Superior temporal gyrus (tissue), 1 donor: ENCODE data around the gene ANKRD33B.
"Not testable (repeated sequence)": the region's sequence is repeated elsewhere in the genome, so short reads cannot be mapped to it uniquely, and the experiment has no call there.

Source experiments
- DNase-seq: peaks from one replicate; pipeline ENCODE4 v3.0.0-alpha.2; 2016; ENCODE audit errors: extremely low spot score

Gene ANKRD33B

DNA sequence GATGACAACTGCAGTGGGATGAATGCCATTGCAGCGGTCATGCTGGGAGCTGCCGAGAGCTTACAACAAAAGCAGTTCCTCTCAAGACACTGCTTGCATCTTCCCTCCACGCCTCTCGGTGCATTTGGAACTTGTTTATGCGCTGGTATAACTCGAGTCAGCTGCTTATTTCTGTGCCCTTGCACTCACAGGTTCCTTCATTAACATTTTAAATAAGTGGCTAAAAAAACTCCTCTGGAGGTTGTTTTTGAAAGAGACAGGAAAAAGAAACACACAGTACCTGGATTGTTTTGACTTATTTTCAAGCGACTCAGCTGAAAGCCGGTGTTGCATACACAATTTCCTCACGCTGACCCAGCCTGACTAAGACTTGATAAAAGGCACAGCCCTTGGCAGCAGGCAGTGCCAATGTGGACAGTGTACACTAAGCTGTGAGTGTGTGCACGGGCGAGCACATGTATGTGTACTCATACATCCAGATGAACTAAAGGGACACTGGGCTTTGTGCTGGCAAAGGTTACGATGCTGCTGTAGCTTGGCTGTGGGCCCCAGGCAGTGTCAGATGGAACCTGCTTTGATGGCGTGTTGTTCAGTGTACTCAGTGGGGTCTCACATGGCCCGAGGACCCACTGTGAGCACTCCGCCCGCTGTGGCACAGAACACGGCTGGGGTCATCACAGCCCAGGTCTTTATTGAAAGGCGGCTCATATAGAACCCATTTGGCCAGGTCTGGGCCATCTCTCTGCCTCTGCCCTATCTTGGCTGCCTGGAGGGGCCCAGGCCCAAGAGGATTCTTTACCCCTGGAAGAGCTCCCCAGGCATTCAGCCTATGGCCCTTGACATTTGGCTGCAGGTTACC lies 92.3 kb downstream of the ANKRD33B start:
- DNase-seq: no peak

DNA sequence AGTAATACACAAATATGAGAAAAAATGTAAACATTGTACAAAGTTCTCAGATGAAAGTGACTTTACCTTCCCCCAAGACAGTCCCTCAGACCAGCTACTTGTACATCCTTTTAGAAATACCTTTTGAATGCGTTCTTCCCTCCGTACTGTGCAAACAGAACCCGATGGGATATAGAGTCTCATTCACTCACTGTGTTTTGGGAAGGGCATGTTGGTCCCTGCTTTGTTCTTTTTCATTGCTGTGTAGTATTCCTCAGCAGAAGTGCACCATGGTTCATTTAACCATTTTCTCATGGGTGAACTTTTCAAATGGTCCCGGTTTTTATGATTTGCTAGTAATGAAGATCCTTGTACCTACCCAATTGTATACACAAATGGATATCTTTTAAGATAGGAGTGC lies 94.4 kb downstream of the ANKRD33B start:
- DNase-seq: no peak

DNA sequence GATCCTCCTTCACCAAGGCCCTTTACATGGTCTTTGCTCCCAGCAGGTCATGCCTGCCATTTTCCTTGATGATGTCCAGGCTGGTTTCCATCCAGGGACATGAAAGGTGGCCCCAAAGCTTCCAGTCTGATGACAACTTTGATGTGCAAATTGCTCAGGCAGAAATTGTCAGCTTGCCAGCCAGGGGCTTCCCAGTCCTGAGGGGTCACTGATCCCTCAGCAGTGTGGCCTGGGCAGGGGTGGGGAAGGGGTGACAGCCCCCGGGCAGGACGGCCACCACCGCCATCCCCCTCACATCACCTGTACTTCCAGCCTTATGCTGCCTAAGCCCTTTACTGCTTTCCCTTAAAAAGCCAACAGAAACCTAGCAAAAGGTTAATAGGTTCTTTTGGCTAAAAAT lies 96.3 kb downstream of the ANKRD33B start:
- DNase-seq: no peak

DNA sequence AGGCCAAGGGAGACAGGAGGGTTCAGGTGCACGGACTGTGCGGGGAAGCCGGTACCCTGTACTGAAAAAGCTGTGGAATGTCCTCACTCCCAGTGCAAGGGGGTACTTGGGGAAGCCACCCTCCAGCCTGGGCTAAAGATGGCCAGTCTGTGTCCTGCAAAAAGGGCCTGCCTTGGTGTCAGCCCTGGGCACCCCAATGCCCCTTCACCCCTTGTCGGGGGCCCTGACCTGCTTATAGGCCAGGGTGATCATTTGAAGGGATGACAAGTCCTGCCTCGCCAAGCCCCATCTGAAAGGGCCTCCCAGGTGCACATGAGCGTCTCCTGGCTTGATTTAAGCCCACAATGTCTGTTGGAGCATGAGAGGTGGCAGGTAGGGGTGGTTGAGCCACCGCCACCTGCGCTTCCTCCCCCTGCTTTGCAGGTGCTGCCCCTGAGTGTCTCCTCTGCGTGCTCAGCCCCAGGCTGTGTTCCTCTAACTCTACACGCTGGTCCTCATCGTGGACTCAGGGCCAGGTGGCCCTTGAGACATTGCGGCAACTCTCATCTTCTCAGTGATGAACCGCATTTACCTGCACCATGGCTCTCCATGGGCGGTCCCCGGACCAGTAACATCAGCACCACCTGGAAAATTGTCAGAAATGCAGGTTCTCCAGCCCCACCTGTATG lies 97.0 kb downstream of the ANKRD33B start:
- DNase-seq: no peak

DNA sequence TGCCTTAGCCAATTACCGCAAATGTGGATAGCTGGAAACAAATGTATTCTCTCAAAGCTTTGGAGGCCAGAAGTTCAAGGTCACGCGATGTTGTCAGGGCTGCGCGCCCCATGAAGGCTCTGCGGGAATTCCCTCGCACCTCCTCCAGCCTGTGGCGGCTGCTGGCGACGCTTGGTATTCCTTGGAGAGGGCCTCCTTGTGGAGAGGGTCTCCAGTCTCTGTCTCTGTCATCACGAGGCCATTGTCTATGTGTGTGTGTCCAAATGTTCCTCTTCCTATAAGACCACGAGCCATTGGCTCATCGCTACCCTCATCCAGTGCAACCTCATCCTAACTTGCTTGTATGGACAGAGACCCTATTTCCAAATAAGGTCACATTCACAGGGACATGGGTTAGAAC lies 97.5 kb downstream of the ANKRD33B start:
- DNase-seq: no peak

DNA sequence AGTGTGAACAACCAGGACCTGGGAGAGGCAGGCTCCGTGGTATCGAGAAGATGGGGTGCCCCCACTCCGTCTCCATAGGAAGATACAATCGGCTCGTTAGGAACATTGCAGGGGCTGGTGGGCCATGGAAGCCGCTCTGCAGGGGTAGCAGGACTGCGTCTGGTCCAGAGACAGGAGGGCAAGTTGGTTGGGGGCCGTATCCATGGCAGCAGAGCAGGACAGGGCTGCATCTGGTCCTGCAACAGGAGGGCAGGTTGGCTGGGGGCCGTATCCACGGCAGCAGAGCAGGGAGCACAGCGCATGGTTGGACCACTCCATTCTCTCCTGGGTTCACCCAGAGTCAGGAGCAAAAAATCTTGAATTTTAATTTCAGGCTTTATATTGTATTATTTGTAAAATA lies 98.2 kb downstream of the ANKRD33B start:
- DNase-seq: no peak

DNA sequence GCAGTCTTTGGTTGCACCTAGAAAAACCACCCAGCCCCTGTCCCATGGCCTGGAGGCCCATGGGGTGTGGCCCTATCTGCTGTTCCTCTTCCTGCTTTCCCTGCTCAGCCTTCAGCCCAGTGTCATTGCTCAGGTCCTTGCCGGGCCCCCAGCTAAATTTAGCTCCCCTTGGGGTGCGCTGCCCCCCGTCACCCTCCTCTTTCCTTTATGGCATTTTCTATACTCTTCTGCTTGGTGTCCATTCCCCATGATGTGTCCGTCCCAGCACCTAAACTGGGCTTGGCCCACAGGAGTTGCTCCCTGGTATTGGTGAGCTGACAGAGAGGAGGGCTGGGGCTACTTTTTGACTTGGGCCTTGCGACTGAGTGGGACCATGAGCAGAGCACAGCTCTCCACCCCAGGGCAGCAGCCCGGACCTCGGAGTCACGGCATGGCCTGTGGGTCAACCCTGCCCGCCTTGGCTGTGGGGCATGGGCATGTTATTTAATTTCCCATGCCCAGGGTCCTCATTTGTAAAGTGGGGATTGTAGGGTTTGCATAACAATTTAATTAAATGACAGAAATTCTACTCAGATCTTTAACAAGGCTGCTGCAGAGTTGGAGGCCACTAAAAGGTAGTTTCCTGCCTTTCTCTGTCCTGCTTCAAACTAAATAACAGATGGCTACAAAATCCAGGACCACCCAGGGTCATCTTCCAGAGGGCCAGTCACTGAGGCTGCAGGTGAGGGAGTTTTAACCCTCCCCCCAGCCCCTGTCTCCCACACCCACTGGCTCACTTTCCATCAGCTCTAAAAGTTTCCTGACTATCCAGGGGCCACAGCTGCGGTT lies 99.0 kb downstream of the ANKRD33B start:
- DNase-seq: no peak

DNA sequence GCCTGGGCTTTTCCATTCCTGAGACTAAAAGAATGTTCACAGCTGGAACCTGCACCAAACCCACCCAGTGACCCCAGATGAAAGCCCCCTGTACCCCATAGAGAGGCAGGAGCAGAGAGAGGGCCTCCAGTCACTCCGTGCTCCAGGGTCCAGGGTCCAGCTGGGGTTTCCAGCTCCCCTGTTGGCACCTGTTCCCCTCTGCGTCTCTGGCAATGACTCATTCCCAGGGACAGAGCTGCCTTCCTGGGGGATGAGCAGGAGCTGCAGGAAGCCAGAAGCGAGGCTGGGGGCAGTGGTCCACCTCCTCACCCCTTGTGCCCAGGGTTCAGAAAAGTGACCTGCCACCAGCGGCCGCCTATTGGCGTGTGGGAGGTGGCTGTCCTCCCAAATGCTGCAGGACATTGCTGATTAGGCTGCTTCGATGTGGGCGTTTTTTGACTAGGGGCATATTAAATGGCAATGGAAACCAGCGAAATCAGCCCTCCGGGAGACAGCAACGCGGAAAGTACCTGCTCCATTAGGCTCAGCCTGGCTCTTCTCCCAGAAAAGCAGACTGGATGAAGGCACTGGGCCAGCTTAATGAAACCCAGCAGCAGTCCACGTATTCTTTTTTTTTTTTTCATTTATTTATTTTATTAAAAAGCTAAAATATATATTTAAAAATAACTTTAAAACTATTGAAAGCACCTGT lies 99.8 kb downstream of the ANKRD33B start:
- no peak for DNase-seq

DNA sequence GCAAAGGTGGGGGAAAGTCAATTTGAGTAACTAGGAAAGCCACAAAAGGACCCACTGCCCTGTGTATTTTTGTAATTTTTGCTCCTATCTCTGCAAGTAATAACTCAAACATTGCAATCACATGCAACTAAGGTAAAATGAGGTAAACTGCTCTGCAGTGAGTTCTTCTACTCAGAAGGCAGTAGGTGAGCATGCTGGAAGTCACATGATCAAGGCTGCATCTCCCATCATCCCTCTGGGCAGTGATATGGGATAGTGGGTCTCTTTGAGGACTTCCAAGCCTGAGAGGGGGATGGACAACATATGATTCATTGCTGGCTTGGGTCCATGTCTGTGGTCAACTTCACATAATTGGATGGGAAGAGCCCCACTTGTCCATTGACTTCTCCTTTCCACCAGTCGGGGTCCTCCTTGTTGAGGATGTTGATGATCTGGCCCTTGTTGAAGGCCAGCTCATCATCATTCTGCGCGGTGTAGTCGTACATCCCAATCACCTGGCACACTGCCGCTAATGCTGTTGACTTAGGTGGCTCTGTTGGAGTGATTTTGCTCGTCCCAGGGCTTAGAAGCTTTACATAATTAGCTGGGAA lies 100.4 kb downstream of the ANKRD33B start:
- not testable (repeated sequence) for DNase-seq

DNA sequence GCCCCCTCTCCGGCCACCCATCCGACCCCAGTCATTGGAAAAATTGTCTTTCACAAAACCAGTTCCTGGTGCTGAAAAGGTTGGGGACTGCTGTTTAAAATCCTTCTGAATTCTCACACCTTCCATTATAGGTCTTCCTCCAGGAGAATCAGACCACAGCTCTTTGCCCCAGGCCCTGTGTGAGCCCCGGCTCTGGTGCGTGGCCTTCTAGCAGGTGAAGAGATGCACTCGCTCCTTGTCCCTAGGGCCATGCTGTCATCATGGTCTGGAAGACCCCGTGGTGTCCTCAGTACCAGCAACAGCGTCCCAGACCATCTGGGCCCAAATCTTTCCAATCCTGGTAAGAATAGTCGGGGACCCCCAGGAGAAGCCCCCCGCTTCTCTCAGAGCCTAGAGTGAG lies 101.9 kb downstream of the ANKRD33B start:
- no peak for DNase-seq

DNA sequence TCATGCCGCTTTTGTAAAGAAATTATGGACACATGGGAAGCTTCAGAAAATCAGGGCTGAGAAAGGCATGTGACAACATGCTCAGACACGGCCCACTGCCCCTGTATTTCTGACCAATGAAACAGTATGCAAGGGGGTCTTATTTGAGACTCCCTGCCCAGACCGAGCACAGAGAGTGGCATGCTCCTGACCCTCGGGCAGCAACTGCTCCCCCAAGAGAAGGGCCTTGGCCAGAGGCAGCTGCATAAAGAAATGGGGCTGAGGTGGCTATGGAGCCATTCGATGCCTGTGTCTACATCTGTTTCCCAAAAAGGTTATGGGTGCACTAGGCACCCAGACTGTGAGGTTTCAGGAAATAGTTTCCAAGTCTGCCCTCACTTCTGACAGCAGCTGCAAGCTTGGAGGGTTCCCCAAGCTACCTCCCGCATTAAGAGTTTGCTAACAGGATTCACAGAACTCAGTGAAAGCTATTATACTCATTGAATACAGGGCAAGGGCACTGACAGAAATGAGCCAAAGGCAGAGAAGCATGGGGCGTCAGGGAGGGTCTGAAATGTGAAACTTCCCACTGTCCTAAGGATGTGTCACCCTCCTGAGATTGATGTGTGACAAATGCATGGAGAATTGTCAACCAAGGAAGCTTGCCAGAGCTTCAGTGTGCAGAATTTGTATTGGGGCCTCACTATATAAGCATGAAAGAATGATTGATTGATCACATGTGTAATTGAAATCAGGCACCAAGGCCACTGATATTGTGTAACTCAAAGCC lies 102.8 kb downstream of the ANKRD33B start:
- no peak for DNase-seq

DNA sequence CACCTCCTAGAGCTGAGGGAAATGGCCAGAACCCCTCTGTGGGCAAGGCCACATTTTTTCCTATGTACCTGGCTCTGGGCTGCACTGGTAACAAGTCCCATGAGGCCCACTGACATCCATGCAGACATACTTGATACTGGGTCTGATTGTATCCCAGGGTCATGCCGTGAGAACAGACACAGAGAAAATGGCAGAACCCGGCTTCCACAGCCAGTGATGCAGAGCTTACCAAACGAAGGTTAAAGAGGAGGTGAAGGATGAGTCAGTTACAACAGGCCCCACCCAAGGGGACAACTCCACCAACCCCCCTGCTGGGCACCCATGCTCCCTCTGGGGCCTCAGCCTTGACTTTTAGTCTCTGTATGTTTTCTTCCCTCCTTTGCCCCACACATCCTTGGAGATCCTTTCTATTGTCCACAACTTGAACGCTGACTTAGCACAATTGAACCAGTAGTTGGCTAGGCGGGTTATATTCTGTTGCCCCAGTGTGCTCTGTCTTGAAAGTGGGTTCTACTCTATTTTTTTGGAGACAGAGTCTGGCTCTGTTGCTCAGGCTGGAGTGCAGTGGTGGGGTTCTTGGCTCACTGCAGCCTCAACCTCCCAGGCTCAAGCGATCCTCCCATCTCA lies 103.7 kb downstream of the ANKRD33B start:
- DNase-seq: no peak

DNA sequence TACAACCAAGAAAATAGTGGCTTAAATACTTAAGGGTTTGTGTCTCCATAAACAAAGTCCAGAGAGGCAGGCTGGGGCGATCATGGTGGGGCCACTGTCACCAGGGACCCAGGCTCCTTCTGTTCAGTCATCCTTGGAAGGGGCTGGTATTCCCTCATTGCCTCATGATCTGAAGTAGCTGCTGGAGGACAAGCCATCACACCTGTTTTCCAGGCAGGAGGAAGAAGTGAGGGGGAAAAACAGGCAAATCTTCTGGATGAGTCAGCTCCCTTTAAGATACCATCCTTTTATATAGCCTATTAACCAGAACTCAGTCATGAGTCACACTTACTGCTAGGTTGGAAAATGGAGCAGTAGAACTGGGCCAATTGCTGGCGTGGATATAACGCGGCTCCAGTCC lies 104.8 kb downstream of the ANKRD33B start:
- DNase-seq: no peak

DNA sequence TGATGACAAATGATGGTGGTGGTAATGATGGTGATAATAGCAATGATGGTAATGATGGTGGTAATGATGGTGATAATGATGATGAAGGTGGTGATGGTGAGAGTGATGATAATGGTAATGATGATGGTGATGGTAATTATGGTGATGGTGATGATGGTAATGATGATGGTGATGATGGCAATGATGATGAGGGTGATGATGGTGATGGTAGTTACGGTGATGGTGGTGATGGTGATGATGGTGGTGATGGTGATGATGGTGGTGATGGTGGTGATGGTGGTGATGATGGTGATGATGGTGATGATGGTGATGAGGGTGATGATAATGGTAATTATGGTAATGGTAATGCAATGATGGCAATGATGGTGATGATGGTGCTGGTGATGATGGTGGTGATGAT lies 106.1 kb downstream of the ANKRD33B start:
- no peak for DNase-seq

DNA sequence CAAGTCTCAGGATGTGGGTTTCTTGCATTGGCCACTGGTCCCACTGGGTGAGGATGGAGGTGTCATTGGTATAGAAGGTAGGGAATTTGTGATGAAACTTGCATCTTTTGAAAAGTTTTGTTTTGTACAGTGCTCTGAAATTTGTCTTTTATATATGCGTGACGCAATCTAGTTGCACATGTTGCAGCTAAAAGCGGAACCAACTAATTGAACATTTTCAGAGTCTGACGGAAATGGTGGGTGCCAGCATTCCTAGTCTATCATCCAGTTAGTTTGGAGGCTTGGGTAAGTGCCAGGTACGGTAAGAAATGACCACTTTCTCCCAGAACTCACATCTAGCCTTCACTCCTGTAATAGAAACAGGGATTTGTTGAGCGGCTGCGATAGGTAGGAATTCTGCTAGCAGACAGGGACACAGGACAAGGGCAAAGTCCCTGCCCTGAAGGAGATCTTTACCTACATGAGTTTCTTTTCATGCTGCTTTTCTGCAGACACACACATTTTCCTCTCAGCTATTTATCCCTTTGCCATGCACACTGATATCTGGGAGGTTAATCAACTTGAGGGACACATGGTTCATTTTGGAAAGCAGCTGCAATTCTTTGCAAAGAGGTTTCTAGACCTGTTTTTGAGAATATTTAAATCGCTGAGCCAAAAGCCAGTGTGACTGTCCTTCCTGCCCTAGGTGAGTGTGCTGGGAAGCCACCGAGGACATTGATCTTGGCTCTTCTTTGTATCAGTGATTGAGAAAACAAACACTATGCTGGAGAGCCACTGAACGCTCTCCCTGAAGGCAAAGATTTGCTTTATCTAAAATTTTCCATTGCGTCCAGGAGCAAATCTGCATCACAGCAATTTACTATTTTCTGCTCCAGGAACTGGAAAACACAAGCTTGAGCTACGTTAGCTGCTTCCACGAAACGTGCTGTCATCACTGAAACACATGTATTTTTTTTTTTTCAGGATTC lies 107.5 kb downstream of the ANKRD33B start:
- peak; percentile 42 for DNase-seq

DNA sequence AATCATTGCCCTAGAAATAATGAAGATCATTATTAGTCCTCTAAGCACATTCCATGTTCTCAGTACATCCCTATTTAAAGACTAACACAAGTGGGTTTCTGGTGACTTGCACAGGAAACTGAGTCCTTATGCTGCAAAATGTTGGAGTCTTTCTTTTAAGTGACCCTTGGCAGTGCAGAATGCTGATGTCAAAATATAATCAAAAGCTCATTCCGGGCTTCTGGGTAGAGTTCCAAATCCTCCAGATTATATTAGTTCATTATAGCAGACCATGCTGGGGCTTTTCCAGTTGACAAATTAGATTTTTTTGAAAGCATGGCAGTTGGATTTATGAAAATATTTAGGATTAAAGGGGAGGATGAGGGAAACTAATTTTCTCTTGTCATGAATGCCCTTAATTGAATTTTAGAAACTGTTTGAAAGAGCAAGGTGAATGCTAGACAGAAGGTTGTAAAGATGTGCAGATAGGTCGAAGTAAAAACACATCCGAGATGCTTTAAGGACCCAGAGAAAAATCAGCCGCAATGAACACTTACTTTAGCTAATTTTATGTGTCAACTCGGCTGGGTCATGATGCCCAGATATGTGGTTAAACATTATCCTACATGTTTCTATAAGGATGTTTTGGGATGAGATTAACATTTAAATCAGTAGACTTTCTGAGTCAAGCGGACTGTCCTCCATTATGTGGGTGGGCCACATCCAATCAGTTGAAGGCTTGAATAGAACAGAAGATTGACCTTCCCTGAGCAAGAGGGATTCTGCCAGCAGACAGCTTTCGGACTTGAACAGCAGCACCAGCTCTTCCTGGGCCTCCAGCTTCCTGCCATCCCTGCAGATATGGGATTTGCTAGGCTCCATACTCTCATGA lies 108.5 kb downstream of the ANKRD33B start:
- no peak for DNase-seq

DNA sequence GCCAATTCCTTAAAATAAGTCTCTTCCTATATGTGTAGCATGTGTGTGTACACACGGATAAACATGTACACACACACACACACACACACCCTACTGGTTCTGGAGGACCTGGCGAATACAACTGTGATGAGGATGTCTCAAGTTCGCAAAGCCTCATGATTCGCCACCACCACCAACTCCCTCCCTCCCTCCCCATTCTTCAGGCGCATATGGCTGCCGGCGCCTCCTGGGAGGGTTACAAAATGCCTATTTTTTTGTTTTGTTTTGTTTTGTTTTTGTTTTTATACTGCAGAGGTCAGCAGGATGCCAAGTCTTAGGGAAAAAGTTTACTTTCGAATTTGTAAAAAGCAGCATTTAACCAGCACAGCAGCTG lies 109.1 kb downstream of the ANKRD33B start:
- DNase-seq: no peak

DNA sequence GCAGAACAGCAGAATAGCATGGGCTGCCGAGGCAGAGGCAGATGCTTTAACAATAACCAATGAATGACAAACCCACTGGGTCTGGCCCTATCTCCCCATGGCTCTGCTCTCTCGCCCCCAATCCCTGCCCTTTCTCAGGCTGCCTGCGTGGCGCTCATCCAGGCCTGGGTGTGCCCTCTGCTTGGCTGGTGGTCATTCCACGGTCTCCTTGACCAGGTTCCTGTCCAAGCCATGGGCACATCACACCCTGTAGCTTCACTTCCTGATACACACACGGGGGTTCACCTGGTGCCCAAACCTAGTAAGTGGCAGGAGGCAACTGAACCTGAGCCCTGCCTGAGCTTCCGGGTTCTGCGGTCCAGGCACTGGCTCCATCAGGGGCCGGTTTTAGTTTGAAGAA lies 109.5 kb downstream of the ANKRD33B start:
- DNase-seq: no peak
